CD14-positive monocyte (primary cell): ENCODE measurements around the gene L3MBTL4. TPM values are rescaled to one million over a fixed set of nuclear protein-coding genes. Genes with fewer than 3 reads are reported as not detected.

Experiments used
- DNase-seq, 3 donors: peaks; one replicate each; pipeline ENCODE4 v3.0.0-alpha.2; 2011 to 2022
- H2AFZ ChIP-seq: 2 replicates; pipeline ENCODE4 v1.6.0; 2012; ENCODE audit warnings: mild to moderate bottlenecking, low read depth, low read length, inconsistent platforms; ENCODE audit not compliant: insufficient read depth, poor library complexity, severe bottlenecking
- H3K27ac ChIP-seq, 2 donors: 1 replicate in 1 of 2; 2 replicates in 1 of 2; pipeline ENCODE4 v1.5.1; 2012 to 2013; ENCODE audit warnings: low read length in 2 of 2, control low read depth in 1 of 2, inconsistent platforms in 1 of 2, low read depth in 1 of 2, mild to moderate bottlenecking in 1 of 2
- H3K27me3 ChIP-seq, 2 donors: one replicate each; pipeline versions ENCODE4 v1.6.0 to v1.6.1; 2011 to 2013; ENCODE audit warnings: low read length in 2 of 2; ENCODE audit not compliant: control insufficient read depth in 2 of 2, insufficient read depth in 2 of 2
- H3K36me3 ChIP-seq, 2 donors: replicated peaks in 1 of 2; 1 replicate in 1 of 2; 2 replicates in 1 of 2; pipeline versions ENCODE4 v1.5.1 to v1.6.1; 2012 to 2013; ENCODE audit warnings: low read length in 2 of 2, control low read depth in 1 of 2, inconsistent platforms in 1 of 2, mild to moderate bottlenecking in 1 of 2; ENCODE audit not compliant: insufficient read depth in 2 of 2, control insufficient read depth in 1 of 2
- H3K4me1 ChIP-seq, 2 donors: 1 replicate in 1 of 2; 2 replicates in 1 of 2; pipeline versions ENCODE4 v1.5.1 to v1.6.1; 2012 to 2013; ENCODE audit warnings: low read length in 2 of 2, control low read depth in 1 of 2, inconsistent platforms in 1 of 2, mild to moderate bottlenecking in 1 of 2, moderate library complexity in 1 of 2; ENCODE audit not compliant: insufficient read depth in 2 of 2, control insufficient read depth in 1 of 2
- H3K4me2 ChIP-seq: replicated peaks from 2 replicates; pipeline ENCODE3; 2012; ENCODE audit warnings: low read length, moderate library complexity, mild to moderate bottlenecking; ENCODE audit not compliant: poor library complexity, severe bottlenecking; ENCODE audit errors: extremely low read depth
- H3K4me3 ChIP-seq, 3 experiments: fragments of 200-600 bp in 1 of 3; sonication (generic) in 1 of 3; replicated peaks in 1 of 3; 1 replicate in 2 of 3; 2 replicates in 1 of 3; pipeline ENCODE4 v1.5.1; 2011 to 2013; ENCODE audit warnings: low read length in 3 of 3, mild to moderate bottlenecking in 3 of 3, control low read depth in 2 of 3, low read depth in 2 of 3, inconsistent platforms in 1 of 3, moderate library complexity in 1 of 3
- H3K79me2 ChIP-seq: 2 replicates; pipeline ENCODE4 v1.6.0; 2012; ENCODE audit warnings: mild to moderate bottlenecking, control low read depth, inconsistent platforms, low read length, moderate library complexity; ENCODE audit not compliant: insufficient read depth
- H3K9ac ChIP-seq: 2 replicates; pipeline ENCODE4 v1.6.0; 2017; ENCODE audit warnings: low read length, mild to moderate bottlenecking; ENCODE audit not compliant: insufficient read depth, poor library complexity, severe bottlenecking
- H3K9me3 ChIP-seq, 2 donors: replicated peaks in 1 of 2; 1 replicate in 1 of 2; 2 replicates in 1 of 2; pipeline versions ENCODE4 v1.5.1 to v1.6.1; 2012 to 2013; ENCODE audit warnings: low read length in 2 of 2, control low read depth in 1 of 2; ENCODE audit not compliant: control insufficient read depth in 1 of 2, insufficient read depth in 1 of 2
- H4K20me1 ChIP-seq: 2 replicates; pipeline ENCODE4 v1.6.0; 2012; ENCODE audit warnings: mild to moderate bottlenecking, low read length, control low read depth, moderate library complexity; ENCODE audit not compliant: insufficient read depth
- H3K27ac Mint-ChIP-seq, 7 donors: one replicate each; pipeline ENCODE4 v1.8.0; 2020; ENCODE audit warnings: mild to moderate bottlenecking in 7 of 7, mixed read lengths in 7 of 7, moderate library complexity in 6 of 7, inconsistent platforms in 2 of 7
- H3K27me3 Mint-ChIP-seq, 3 donors: one replicate each; pipeline ENCODE4 v1.8.0; 2021 to 2022; ENCODE audit warnings: low read depth in 3 of 3, mild to moderate bottlenecking in 3 of 3, mixed read lengths in 3 of 3, moderate library complexity in 3 of 3, inconsistent platforms in 1 of 3
- H3K36me3 Mint-ChIP-seq, 2 donors: one replicate each; pipeline ENCODE4 v1.8.0; 2020; ENCODE audit warnings: mixed read lengths in 2 of 2, inconsistent platforms in 1 of 2, mild to moderate bottlenecking in 1 of 2
- H3K4me1 Mint-ChIP-seq: one replicate; pipeline ENCODE4 v1.8.0; 2020; ENCODE audit warnings: mild to moderate bottlenecking, mixed read lengths
- H3K4me3 Mint-ChIP-seq, 2 donors: one replicate each; pipeline ENCODE4 v1.8.0; 2020; ENCODE audit warnings: mild to moderate bottlenecking in 2 of 2, mixed read lengths in 2 of 2, moderate library complexity in 1 of 2
- H3K9me3 Mint-ChIP-seq, 7 donors: one replicate each; pipeline ENCODE4 v1.8.0; 2020 to 2022; ENCODE audit warnings: mixed read lengths in 7 of 7, mild to moderate bottlenecking in 6 of 7, moderate library complexity in 6 of 7, inconsistent platforms in 2 of 7
- CTCF ChIP-seq: fragments of 200-600 bp; IDR thresholded peaks from one replicate; pipeline ENCODE4 v1.8.0; 2022; ENCODE audit warnings: antibody characterized with exemption, mild to moderate bottlenecking
- WGBS: methylation state at CpG from one replicate; pipeline ENCODE4 v1.1.5; 2013; ENCODE audit warnings: missing lambda C conversion rate; ENCODE audit not compliant: insufficient coverage; 5-methylcytosine and 5-hydroxymethylcytosine counted together
- intact Hi-C, 2 donors: fragments of 100-400 bp; cut with micrococcal nuclease; formaldehyde crosslinking; loops; one replicate each; pipeline versions ENCODE4 v1.15.0 to v1.15.1; 2023
- polyA plus RNA-seq, 3 donors: library from polyadenylated mRNA; depleted of rRNA in 1 of 3; unstranded in 2 of 3; stranded (reverse) in 1 of 3; fragments of 300-500 nt in 2 of 3; fragments of >200 nt in 1 of 3; fragmentation: Illumina TruSeq in 2 of 3; gene quantifications; 1 replicate in 2 of 3; 2 replicates in 1 of 3; pipeline ENCODE4 v1.2.3, GENCODE V29; 2012 to 2021

L3MBTL4 gene
- polyA plus RNA-seq, 3 donors = 0.55 to 1.2 (median 0.72) TPM

GRCh38 chr18:6281874-6282273, 132.8 kb downstream of the L3MBTL4 start:
- Histone ChIP-seq H3K79me2 (no peaks in the 10 kb centered on the region), H3K4me3 (no peak overlapping the region), H3K9ac (no peak overlapping the region), H3K27ac (no peak overlapping the region), H3K36me3 (no peaks in the 10 kb centered on the region), H2AFZ (no peak overlapping the region), H3K9me3 (no peaks in the 10 kb centered on the region), H4K20me1 (no peaks in the 10 kb centered on the region), H3K4me2 (no peak overlapping the region), H3K27me3 (no peaks in the 10 kb centered on the region), H3K4me1 (no peaks in the 10 kb centered on the region)
- Mint-ChIP-seq H3K36me3 (no peaks in the 10 kb centered on the region), H3K27ac (no peak overlapping the region), H3K4me3 (no peak overlapping the region), H3K4me1 (no peaks in the 10 kb centered on the region), H3K9me3 (no peaks in the 10 kb centered on the region), H3K27me3 (no peaks in the 10 kb centered on the region)
- no peak for DNase-seq
- TF ChIP-seq CTCF = no peak
- 87% methylated on average over 3 of the region's 4 CpGs for WGBS
- intact Hi-C loops = no loop called here

- Mint-ChIP-seq H3K27me3 (peaks cover 0 to 1% (median 0%) of the 10 kb centered on the region in 3 donors), H3K4me3 (no peak overlapping the region), H3K4me1 (no peaks in the 10 kb centered on the region), H3K36me3 (no peaks in the 10 kb centered on the region), H3K27ac (no peak overlapping the region), H3K9me3 (no peaks in the 10 kb centered on the region)
- H3K27ac ChIP-seq = no peak overlapping the region
- no peaks in the 10 kb centered on the region for H4K20me1 ChIP-seq
- H3K9me3 ChIP-seq = no peaks in the 10 kb centered on the region
- no peak overlapping the region for H3K9ac ChIP-seq
- no peak overlapping the region for H2AFZ ChIP-seq
- no peak overlapping the region for H3K4me2 ChIP-seq
- H3K27me3 ChIP-seq = no peaks in the 10 kb centered on the region
- intact Hi-C loops = no loop called here
- WGBS = 83% methylated on average over 1 of the region's 2 CpGs
- H3K79me2 ChIP-seq = no peaks in the 10 kb centered on the region
- no peak overlapping the region for H3K4me3 ChIP-seq
- no peaks in the 10 kb centered on the region for H3K36me3 ChIP-seq
- no peaks in the 10 kb centered on the region for H3K4me1 ChIP-seq
- no peak for DNase-seq
- TF ChIP-seq CTCF = no peak
Observed at GRCh38 chr18:6280211-6280743, 134.4 kb downstream of the L3MBTL4 start.
